Measurements from ENCODE around the gene IL4I1.

Gene IL4I1

DNA sequence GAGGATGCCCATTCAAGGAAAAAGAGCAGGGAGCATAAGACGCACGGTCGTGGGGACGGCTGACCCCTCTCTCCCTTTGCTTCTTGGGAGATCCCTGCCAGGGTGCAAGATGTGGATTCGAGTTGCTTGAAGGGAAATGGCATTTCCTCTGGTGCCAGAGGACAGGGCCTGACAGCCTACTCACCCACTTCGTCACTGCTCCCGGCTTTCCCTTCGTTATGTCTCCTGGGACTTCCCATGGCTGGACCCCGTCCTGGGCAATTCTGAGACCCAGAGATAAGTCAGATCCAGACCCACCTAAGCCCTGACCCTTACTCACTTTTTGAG lies 18.0 kb downstream of the IL4I1 start:
- Histone ChIP-seq H3K27me3 (ENCODE audit: control insufficient read depth, low read length) (no peaks in the 10 kb centered on the region), H4K20me1 (ENCODE audit: control insufficient read depth, insufficient read depth, low read depth, low read length) (no peaks in the 10 kb centered on the region), H3K79me2 (ENCODE audit: control insufficient read depth, low read length) (peaks cover 23% of the 10 kb centered on the region), H3K9me2 (replicated peaks; ENCODE audit: control insufficient read depth, low read length) (no peaks in the 10 kb centered on the region), H3K4me1 (ENCODE audit: control insufficient read depth, low read length) (peaks cover 22% of the 10 kb centered on the region), H3K27ac (ENCODE audit: low read depth, low read length) (no peak overlapping the region), H3K36me3 (ENCODE audit: control insufficient read depth, low read length) (peaks cover 22% of the 10 kb centered on the region), H3F3A (ENCODE audit: control insufficient read depth, insufficient read depth) (no peaks in the 10 kb centered on the region), H3K9me3 (ENCODE audit: control insufficient read depth, insufficient read depth, low read length) (peaks cover 3% of the 10 kb centered on the region; the same call in 1 of the 2 replicates), H3K4me3 (ENCODE audit: low read length) (peak overlapping the region; percentile 90), H3K4me2 (ENCODE audit: low read length) (peak overlapping the region; percentile 71)
- TF ChIP-seq, protein P1, sequence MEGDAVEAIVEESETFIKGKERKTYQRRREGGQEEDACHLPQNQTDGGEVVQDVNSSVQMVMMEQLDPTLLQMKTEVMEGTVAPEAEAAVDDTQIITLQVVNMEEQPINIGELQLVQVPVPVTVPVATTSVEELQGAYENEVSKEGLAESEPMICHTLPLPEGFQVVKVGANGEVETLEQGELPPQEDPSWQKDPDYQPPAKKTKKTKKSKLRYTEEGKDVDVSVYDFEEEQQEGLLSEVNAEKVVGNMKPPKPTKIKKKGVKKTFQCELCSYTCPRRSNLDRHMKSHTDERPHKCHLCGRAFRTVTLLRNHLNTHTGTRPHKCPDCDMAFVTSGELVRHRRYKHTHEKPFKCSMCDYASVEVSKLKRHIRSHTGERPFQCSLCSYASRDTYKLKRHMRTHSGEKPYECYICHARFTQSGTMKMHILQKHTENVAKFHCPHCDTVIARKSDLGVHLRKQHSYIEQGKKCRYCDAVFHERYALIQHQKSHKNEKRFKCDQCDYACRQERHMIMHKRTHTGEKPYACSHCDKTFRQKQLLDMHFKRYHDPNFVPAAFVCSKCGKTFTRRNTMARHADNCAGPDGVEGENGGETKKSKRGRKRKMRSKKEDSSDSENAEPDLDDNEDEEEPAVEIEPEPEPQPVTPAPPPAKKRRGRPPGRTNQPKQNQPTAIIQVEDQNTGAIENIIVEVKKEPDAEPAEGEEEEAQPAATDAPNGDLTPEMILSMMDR (IDR thresholded peaks at IDR 0.05; ENCODE audit: low read depth, low read length, poor library complexity, severe bottlenecking) = no peak
- no peak for TF ChIP-seq EZH2phosphoT487 (IDR thresholded peaks at IDR 0.05; ENCODE audit: borderline replicate concordance, low read length)

DNA sequence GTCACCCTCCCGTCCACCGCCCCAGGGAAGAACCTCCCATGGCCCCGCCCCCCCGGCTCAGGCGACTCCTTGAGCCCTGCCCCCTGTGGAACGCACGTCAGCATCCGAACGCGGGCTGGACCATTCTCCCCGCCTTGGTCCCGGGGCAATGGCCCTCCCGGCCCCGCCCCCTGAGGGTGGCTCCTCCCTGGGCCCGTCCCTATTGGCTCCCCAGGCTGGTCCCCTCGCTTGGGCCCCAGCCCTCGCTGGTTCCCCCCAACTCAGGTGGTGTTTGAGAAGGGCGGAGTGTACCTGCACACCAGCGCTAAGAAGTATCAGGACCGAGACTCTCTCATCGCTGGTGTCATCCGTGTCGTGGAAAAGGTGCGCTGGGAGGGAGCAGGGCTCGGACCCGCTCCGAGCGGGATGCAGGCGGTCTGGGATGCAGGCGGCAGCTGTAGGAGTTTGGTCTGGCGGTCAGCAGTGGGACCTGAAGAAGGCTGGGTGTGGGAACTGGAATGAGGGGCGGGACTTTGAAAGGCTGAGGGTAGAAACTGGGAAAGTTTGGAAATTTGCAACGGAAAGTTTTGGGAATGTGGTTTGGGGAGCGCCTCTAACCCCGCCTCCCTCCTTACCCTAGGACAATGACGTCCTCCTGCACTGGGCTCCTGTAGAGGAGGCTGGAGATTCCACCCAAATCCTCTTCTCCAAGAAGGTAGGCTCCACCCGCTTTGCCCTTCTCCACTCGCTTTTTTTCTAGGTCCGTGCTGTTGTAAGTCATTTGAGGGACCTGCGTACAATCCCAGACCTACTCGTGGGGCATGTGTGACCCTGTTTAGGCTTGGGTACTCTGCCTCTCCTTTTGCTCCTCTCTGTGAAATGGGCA lies 18.6 kb downstream of the IL4I1 start:
- Histone ChIP-seq H3K4me1 (ENCODE audit: control insufficient read depth, low read length) (peaks cover 22% of the 10 kb centered on the region), H3K4me3 (ENCODE audit: low read length) (peak overlapping the region; percentile 90), H3K27ac (ENCODE audit: low read depth, low read length) (peak overlapping the region; percentile 77), H3K27me3 (ENCODE audit: control insufficient read depth, low read length) (no peaks in the 10 kb centered on the region), H3K36me3 (ENCODE audit: control insufficient read depth, low read length) (peaks cover 18% of the 10 kb centered on the region), H3K4me2 (ENCODE audit: low read length) (peak overlapping the region; percentile 71), H3F3A (ENCODE audit: control insufficient read depth, insufficient read depth) (no peaks in the 10 kb centered on the region), H3K9me2 (replicated peaks; ENCODE audit: control insufficient read depth, low read length) (no peaks in the 10 kb centered on the region), H3K9me3 (ENCODE audit: control insufficient read depth, insufficient read depth, low read length) (peaks cover 3% of the 10 kb centered on the region; the same call in 1 of the 2 replicates), H4K20me1 (ENCODE audit: control insufficient read depth, insufficient read depth, low read depth, low read length) (no peaks in the 10 kb centered on the region), H3K79me2 (ENCODE audit: control insufficient read depth, low read length) (peaks cover 23% of the 10 kb centered on the region)
- TF ChIP-seq EZH2phosphoT487 (IDR thresholded peaks at IDR 0.05; ENCODE audit: borderline replicate concordance, low read length) = no peak
- TF ChIP-seq, protein P1 (IDR thresholded peaks at IDR 0.05; ENCODE audit: low read depth, low read length, poor library complexity, severe bottlenecking) = no peak

DNA sequence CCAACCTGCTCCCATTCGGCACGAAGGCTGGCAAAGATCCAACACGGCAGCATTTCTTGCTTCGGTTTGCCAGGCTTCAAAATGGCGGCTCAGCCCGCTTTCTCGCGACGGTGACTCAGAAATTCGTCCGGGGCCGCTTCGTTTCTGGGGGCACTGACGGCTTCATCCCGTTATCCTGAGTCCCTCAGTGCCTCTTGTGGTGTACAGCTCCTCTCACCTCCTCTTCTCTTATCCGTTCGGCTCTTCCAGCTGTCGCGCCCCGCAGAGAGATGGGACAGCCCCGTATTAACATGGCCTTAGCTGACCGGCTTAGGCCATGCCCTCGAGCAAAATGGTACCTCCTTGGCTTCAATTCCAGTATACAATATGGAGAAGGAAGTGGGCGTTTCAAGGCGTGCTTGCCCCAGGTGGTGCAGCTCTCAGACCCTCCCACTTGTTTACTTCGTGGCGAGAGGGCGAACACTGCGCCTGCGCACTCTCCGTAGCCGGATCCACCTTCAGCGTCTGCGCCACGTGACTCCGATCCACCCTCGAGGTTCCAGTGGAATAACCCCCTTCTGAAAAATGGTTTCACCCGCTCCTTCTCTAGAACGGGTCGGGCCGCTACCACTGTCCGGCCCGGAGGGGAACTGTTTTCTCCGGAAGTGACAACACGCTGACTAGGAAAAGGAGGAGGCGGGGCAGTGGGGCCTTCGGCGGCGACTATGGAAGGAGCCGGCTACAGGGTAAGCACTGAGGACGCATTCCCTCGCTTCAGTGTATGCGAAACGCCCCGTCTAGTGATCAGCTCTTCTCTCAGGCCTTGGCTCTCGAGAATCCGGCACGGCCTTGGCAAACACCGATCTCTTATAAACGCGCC lies 19.4 kb downstream of the IL4I1 start, which contains the start of the genes AKT1S1 and TBC1D17:
TSS of gene AKT1S1 (minus strand) at position 336 of the 859 bp plus-strand sequence. CDS start 4,060 bp downstream, outside the sequence.
TSS of gene TBC1D17 (plus strand) at position 683 of the 859 bp plus-strand sequence. CDS start at position 705, 22 bp downstream.
- Histone ChIP-seq H4K20me1 (ENCODE audit: control insufficient read depth, insufficient read depth, low read depth, low read length) (no peaks in the 10 kb centered on the region), H3K27me3 (ENCODE audit: control insufficient read depth, low read length) (no peaks in the 10 kb centered on the region), H3F3A (ENCODE audit: control insufficient read depth, insufficient read depth) (no peaks in the 10 kb centered on the region), H3K4me2 (ENCODE audit: low read length) (peak within 1 kb of the TSS; percentile 96), H3K4me3 (ENCODE audit: low read length) (peak within 1 kb of the TSS; percentile 90), H3K27ac (ENCODE audit: low read depth, low read length) (peak within 1 kb of the TSS; percentile 79), H3K4me1 (ENCODE audit: control insufficient read depth, low read length) (peaks cover 22% of the 10 kb centered on the region), H3K9me3 (ENCODE audit: control insufficient read depth, insufficient read depth, low read length) (no peaks in the 10 kb centered on the region), H3K9me2 (replicated peaks; ENCODE audit: control insufficient read depth, low read length) (no peaks in the 10 kb centered on the region), H3K79me2 (ENCODE audit: control insufficient read depth, low read length) (peaks cover 23% of the 10 kb centered on the region), H3K36me3 (ENCODE audit: control insufficient read depth, low read length) (peaks cover 10% of the 10 kb centered on the region)
- no peak for TF ChIP-seq EZH2phosphoT487 (IDR thresholded peaks at IDR 0.05; ENCODE audit: borderline replicate concordance, low read length)
- TF ChIP-seq, protein P1 (IDR thresholded peaks at IDR 0.05; ENCODE audit: low read depth, low read length, poor library complexity, severe bottlenecking) = no peak
